ENCODE results near the gene POU6F2. TPM values are rescaled to one million over a fixed set of nuclear protein-coding genes. Genes with fewer than 3 reads are reported as not detected.

Gene POU6F2
- total RNA-seq, 1 experiment from 2014 or later, result 0.27 TPM

DNA sequence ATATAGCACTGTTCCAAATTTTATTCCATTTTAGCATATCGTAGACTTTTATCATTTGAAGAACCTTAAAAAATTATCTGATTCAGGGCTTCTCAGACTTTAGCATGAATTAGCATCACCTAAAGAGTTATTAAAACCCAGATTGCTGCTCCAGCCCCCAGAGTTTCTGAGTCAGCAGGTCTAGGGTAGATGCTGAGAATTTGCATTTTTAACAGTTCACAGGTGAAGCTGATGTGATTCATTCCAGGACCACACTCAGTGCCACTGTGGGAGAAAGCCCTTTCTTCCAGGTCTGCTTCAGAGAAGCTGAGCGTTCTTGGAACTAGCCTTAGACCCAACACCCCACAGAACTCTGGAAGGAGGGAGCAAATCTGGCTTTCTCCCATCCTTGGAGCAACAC is 414.4 kb downstream of the POU6F2 start:
- Histone ChIP-seq H3K4me3 (replicated peaks in 1 of 2; ENCODE audit: low read depth in 1 of 2, low read length in 2 of 2) (no peak overlapping the region), H4K20me1 (ENCODE audit: insufficient read depth) (no peaks in the 10 kb centered on the region), H3K9ac (ENCODE audit: low read length) (no peak overlapping the region), H3K4me1 (ENCODE audit: control insufficient read depth in 1 of 2, insufficient read depth in 2 of 2, low read length in 2 of 2) (no peaks in the 10 kb centered on the region), H3K36me3 (ENCODE audit: control insufficient read depth in 1 of 2, insufficient read depth in 2 of 2, low read length in 2 of 2) (no peaks in the 10 kb centered on the region), H3K9me2 (ENCODE audit: insufficient read depth) (no peaks in the 10 kb centered on the region), H2AFZ (ENCODE audit: low read depth, low read length, poor library complexity, severe bottlenecking) (no peak overlapping the region), H3K4me2 (ENCODE audit: low read length) (no peak overlapping the region), H3K9me3 (ENCODE audit: control insufficient read depth in 1 of 2, insufficient read depth in 1 of 2, low read depth in 1 of 2, low read length in 2 of 2) (no peaks in the 10 kb centered on the region), H3K27ac (ENCODE audit: low read depth, low read length) (no peak overlapping the region), H3K27me3 (ENCODE audit: insufficient read depth, low read length) (peaks cover 50% of the 10 kb centered on the region), H3K79me2 (ENCODE audit: insufficient read depth, low read length) (no peaks in the 10 kb centered on the region)
- CTCF ChIA-PET, result no interaction called here
- RAD21 ChIA-PET (ENCODE audit: low non-redundant PET in 1 of 2, low total read pairs in 2 of 2, uncharacterized antibody in 2 of 2, unreplicated experiment in 2 of 2), result no interaction called here
- POLR2A ChIA-PET, result no interaction called here
- TF ChIP-seq RAD21 (IDR thresholded peaks at IDR 0.05; ENCODE audit: low read depth), result no peak
- TF ChIP-seq ZNF274 (IDR thresholded peaks at IDR 0.05; ENCODE audit: low read depth, low read length), result no peak
- no peak for TF ChIP-seq YY1 (IDR thresholded peaks at IDR 0.05; ENCODE audit: extremely low read depth, insufficient replicate concordance, low read depth, low read length)
- TF ChIP-seq EGR1 (IDR thresholded peaks at IDR 0.05; ENCODE audit: low read depth), result no peak
- TF ChIP-seq, protein P1, sequence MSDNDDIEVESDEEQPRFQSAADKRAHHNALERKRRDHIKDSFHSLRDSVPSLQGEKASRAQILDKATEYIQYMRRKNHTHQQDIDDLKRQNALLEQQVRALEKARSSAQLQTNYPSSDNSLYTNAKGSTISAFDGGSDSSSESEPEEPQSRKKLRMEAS (IDR thresholded peaks at IDR 0.05), result no peak
- TF ChIP-seq EZH2 (IDR thresholded peaks at IDR 0.05), result no peak
- TF ChIP-seq, protein P2, sequence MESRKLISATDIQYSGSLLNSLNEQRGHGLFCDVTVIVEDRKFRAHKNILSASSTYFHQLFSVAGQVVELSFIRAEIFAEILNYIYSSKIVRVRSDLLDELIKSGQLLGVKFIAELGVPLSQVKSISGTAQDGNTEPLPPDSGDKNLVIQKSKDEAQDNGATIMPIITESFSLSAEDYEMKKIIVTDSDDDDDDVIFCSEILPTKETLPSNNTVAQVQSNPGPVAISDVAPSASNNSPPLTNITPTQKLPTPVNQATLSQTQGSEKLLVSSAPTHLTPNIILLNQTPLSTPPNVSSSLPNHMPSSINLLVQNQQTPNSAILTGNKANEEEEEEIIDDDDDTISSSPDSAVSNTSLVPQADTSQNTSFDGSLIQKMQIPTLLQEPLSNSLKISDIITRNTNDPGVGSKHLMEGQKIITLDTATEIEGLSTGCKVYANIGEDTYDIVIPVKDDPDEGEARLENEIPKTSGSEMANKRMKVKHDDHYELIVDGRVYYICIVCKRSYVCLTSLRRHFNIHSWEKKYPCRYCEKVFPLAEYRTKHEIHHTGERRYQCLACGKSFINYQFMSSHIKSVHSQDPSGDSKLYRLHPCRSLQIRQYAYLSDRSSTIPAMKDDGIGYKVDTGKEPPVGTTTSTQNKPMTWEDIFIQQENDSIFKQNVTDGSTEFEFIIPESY (IDR thresholded peaks at IDR 0.05; ENCODE audit: extremely low read depth, insufficient replicate concordance, low read length), result no peak
- TF ChIP-seq ELF1 (IDR thresholded peaks at IDR 0.05; ENCODE audit: borderline replicate concordance, low read depth), result no peak
- TF ChIP-seq CEBPB (IDR thresholded peaks at IDR 0.05; ENCODE audit: low read depth), result no peak
- no peak for ATAC-seq
- no peak for DNase-seq (ENCODE audit: low read depth, low spot score)
- no TSS peak for BruUV-seq (replicated peaks)
- intact Hi-C loops (cut with micrococcal nuclease), result no loop called here
